K562 (cell line): Measurements from ENCODE around the gene ZPLD1. TPM values are rescaled to one million over a fixed set of nuclear protein-coding genes. Genes with fewer than 3 reads are reported as not detected.

Experiments
- ATAC-seq: fragments of 200-7000 bp; cut with Tn5 transposase; 3 replicates; pipeline ENCODE4 v1.9.1; 2020; ENCODE audit warnings: moderate library complexity
- BruUV-seq: library from RNA; stranded (reverse); fragments of 400-500 nt; replicated peaks from 2 replicates; lab custom pipeline; 2021; lab: Mats Ljungman, UMichigan
- CTCF ChIA-PET: fragments of 300-600 bp; formaldehyde crosslinking; extraction: SDS; loops from one replicate; lab custom pipeline; 2021; ENCODE audit warnings: low intra/inter-chr PET ratio; lab: Yijun Ruan, JAX
- POLR2A ChIA-PET: fragments of 300-600, 350-650 bp; sonication (Branson Sonifier 250); formaldehyde crosslinking; extraction: SDS; loops from one replicate; lab custom pipeline; 2021; ENCODE audit warnings: antibody characterized with exemption, inconsistent platforms; lab: Yijun Ruan, JAX
- DNase-seq, 4 experiments: peaks; one replicate each; pipeline versions ENCODE4 v3.0.0 to v3.0.0-alpha.2; 2011 to 2018; ENCODE audit warnings: low spot score in 3 of 4, mixed read lengths in 3 of 4; ENCODE audit errors: extremely low read depth in 1 of 4
- FAIRE-seq: peaks from 2 replicates; lab custom pipeline; 2011; peaks lifted over from hg19 to GRCh38; lab: Jason Lieb, UNC
- H2AFZ ChIP-seq: 2 replicates; pipeline ENCODE4 v1.6.0; 2011; ENCODE audit warnings: low read depth, low read length, control low read depth, inconsistent platforms
- H3K27ac ChIP-seq: fragments of 200-600 bp; 3 replicates; pipeline ENCODE4 v1.8.0; 2011; ENCODE audit warnings: low read depth, mild to moderate bottlenecking, control low read depth, inconsistent platforms, low read length, moderate library complexity, mixed read lengths; ENCODE audit errors: extremely low read depth
- H3K27me3 ChIP-seq, 2 experiments: fragments of 300-600 bp in 1 of 2; 2 replicates in 1 of 2; 3 replicates in 1 of 2; pipeline versions ENCODE4 v1.6.0 to v1.8.0; 2011; ENCODE audit warnings: inconsistent platforms in 2 of 2, low read length in 2 of 2, mild to moderate bottlenecking in 1 of 2, mixed read lengths in 1 of 2, moderate library complexity in 1 of 2; ENCODE audit not compliant: control insufficient read depth in 2 of 2, insufficient read depth in 2 of 2
- H3K36me3 ChIP-seq: fragments of 300-600 bp; 3 replicates; pipeline ENCODE4 v1.8.0; 2011; ENCODE audit warnings: mild to moderate bottlenecking, low read length, inconsistent platforms; ENCODE audit not compliant: control insufficient read depth, insufficient read depth
- H3K4me1 ChIP-seq, 2 experiments: fragments of 200-600 bp in 1 of 2; replicated peaks in 1 of 2; 2 replicates in 1 of 2; 3 replicates in 1 of 2; pipeline versions ENCODE4 v1.5.1 to v1.8.0; 2011; ENCODE audit warnings: inconsistent platforms in 2 of 2, low read length in 2 of 2, mild to moderate bottlenecking in 1 of 2, mixed read lengths in 1 of 2, moderate library complexity in 1 of 2; ENCODE audit not compliant: control insufficient read depth in 2 of 2, insufficient read depth in 2 of 2
- H3K4me2 ChIP-seq: 2 replicates; pipeline ENCODE4 v1.6.1; 2011; ENCODE audit warnings: low read length, control low read depth, inconsistent platforms, mixed read lengths; ENCODE audit not compliant: insufficient read depth
- H3K4me3 ChIP-seq: fragments of 200-600 bp; sonication (generic), shearing (Covaris generic); 2 replicates; pipeline ENCODE4 v1.5.1; 2016; ENCODE audit warnings: control low read depth, inconsistent platforms
- H3K79me2 ChIP-seq: fragments of 200-600 bp; 3 replicates; pipeline ENCODE4 v1.8.0; 2011; ENCODE audit warnings: low read length, inconsistent platforms; ENCODE audit not compliant: control insufficient read depth, insufficient read depth
- H3K9ac ChIP-seq, 2 experiments: 2 replicates each; pipeline versions ENCODE4 v1.6.0 to v1.6.1; 2011; ENCODE audit warnings: low read depth in 2 of 2, low read length in 2 of 2, control low read depth in 1 of 2, inconsistent platforms in 1 of 2, mild to moderate bottlenecking in 1 of 2, mixed read lengths in 1 of 2; ENCODE audit not compliant: insufficient read depth in 1 of 2
- H3K9me1 ChIP-seq: one replicate; pipeline ENCODE4 v1.6.0; 2011; ENCODE audit warnings: inconsistent platforms, mild to moderate bottlenecking, low read length, moderate library complexity; ENCODE audit not compliant: control insufficient read depth, insufficient read depth
- H3K9me3 ChIP-seq: replicated peaks from 2 replicates; pipeline ENCODE4 v1.5.1; 2011; ENCODE audit warnings: low read depth, low read length, inconsistent platforms; ENCODE audit not compliant: control insufficient read depth, insufficient read depth
- H4K20me1 ChIP-seq: replicated peaks from 2 replicates; pipeline ENCODE4 v1.6.1; 2011; ENCODE audit warnings: low read length, inconsistent platforms, mixed read lengths; ENCODE audit not compliant: control insufficient read depth, insufficient read depth
- ELF4 ChIP-seq: fragments of 450-650 bp; formaldehyde crosslinking; IDR thresholded peaks from 2 replicates; pipeline ENCODE4 v1.4.0; 2022; ENCODE audit warnings: missing genetic modification characterization
- PCBP1 ChIP-seq: fragments of 200-400 bp; formaldehyde crosslinking; IDR thresholded peaks from 2 replicates; pipeline ENCODE4 v1.6.1; 2018; ENCODE audit warnings: mild to moderate bottlenecking, low read depth, low read length; ENCODE audit not compliant: poor library complexity, severe bottlenecking
- POU5F1 ChIP-seq: fragments of 150-350 bp; IDR thresholded peaks from 2 replicates; pipeline ENCODE4 v1.6.1; 2014; ENCODE audit warnings: borderline replicate concordance, low read length, low read depth, mild to moderate bottlenecking; ENCODE audit not compliant: partially characterized antibody
- SMAD3 ChIP-seq: fragments of 450-650 bp; formaldehyde crosslinking; conservative IDR thresholded peaks from 2 replicates; pipeline ENCODE4 v1.4.0; 2020; ENCODE audit warnings: mild to moderate bottlenecking
- SREBF2 ChIP-seq: sonication (generic); formaldehyde crosslinking; IDR thresholded peaks from 2 replicates; pipeline ENCODE4 v1.4.0; 2020; ENCODE audit warnings: mild to moderate bottlenecking, missing genetic modification reagents
- U2AF2 ChIP-seq: fragments of 200-400 bp; formaldehyde crosslinking; optimal IDR thresholded peaks from 2 replicates; pipeline ENCODE3; 2017; ENCODE audit warnings: low read depth, mild to moderate bottlenecking, low read length
- ZNF707 ChIP-seq: fragments of 250-450 bp; sonication (Bioruptor Pico); conservative IDR thresholded peaks from 2 replicates; pipeline ENCODE4 v1.8.0; 2022; ENCODE audit warnings: inconsistent platforms, mild to moderate bottlenecking, moderate library complexity
- WGBS: fragments of 100-300 bp; shearing (Covaris generic); methylation state at CpG from one replicate; pipeline ENCODE4 v1.1.6; 2016; ENCODE audit warnings: low coverage, mixed read lengths; ENCODE audit not compliant: insufficient coverage; ENCODE audit errors: missing lambda C conversion rate; 5-methylcytosine and 5-hydroxymethylcytosine counted together
- in situ Hi-C: fragments of 300-500 bp; cut with MboI; formaldehyde crosslinking; loops from 4 replicates; pipeline ENCODE4 v1.15.0; 2018; ENCODE audit warnings: inconsistent platforms, mixed read lengths
- intact Hi-C: fragments of 100-400 bp; cut with micrococcal nuclease; formaldehyde crosslinking; loops from 2 replicates; pipeline ENCODE4 v1.14.2; 2022
- polyA plus RNA-seq, 8 experiments: library from polyadenylated mRNA; depleted of rRNA in 4 of 8; stranded (reverse) in 5 of 8; unstranded in 3 of 8; fragments of >200 nt; fragmentation: Nextera tagmentation in 2 of 8; fragmentation: Illumina TruSeq in 1 of 8; extraction: Ambion mirVana in 2 of 8; extraction: Trizol in 1 of 8; gene quantifications; 2 replicates each; pipeline versions ENCODE4 v1.2.1 to v1.2.3, GENCODE V29; 2011 to 2014; ENCODE audit warnings: inconsistent platforms in 1 of 8, missing spikeins in 1 of 8
- total RNA-seq, 7 experiments: library from RNA; depleted of rRNA in 6 of 7; stranded (reverse); fragments of >200 nt in 6 of 7; fragmentation: Illumina TruSeq in 2 of 7; extraction: Trizol in 2 of 7; gene quantifications; 2 replicates each; pipeline versions ENCODE4 v1.2.1 to v1.2.3, GENCODE V29; 2011 to 2021; ENCODE audit warnings: low replicate concordance in 1 of 7
- TF ChIP-seq, protein P1 (sequence below), 2 experiments: fragments of 450-650 bp in 1 of 2; sonication (generic) in 1 of 2; formaldehyde crosslinking in 1 of 2; IDR thresholded peaks in 1 of 2; conservative IDR thresholded peaks in 1 of 2; 2 replicates each; pipeline versions ENCODE4 v1.6.1 to v1.8.1; 2016 to 2023; ENCODE audit warnings: mild to moderate bottlenecking in 2 of 2, moderate library complexity in 2 of 2, inconsistent platforms in 1 of 2, missing genetic modification reagents in 1 of 2
- TF ChIP-seq, protein P2 (sequence below), 2 experiments: fragments of 250-450 bp in 1 of 2; fragments of 450-650 bp in 1 of 2; sonication (Bioruptor Pico) in 1 of 2; IDR thresholded peaks; 2 replicates each; pipeline versions ENCODE4 v1.6.1 to v1.8.0; 2016 to 2021; ENCODE audit warnings: mild to moderate bottlenecking in 2 of 2, moderate library complexity in 2 of 2, missing compliant biosample characterization in 1 of 2, missing genetic modification characterization in 1 of 2
- TF ChIP-seq, protein P3 (sequence below): fragments of 450-650 bp; IDR thresholded peaks from 2 replicates; pipeline ENCODE4 v1.6.1; 2016; ENCODE audit warnings: low read depth

The ZPLD1 gene
- total and polyA plus RNA-seq, 9 of the 15 experiments (the other 6 are each of a cell fraction or from before 2014, with no cell fraction given) = 0.03 to 0.10 (median 0.04) TPM; not detected in 6

GRCh38 chr3:102511639-102512038 is 76.8 kb downstream of the ZPLD1 start:
- no peak overlapping the region for H3K4me3 ChIP-seq
- TF ChIP-seq, protein P1, sequence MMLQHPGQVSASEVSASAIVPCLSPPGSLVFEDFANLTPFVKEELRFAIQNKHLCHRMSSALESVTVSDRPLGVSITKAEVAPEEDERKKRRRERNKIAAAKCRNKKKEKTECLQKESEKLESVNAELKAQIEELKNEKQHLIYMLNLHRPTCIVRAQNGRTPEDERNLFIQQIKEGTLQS (IDR thresholded peaks at IDR 0.05) = no peak
- TF ChIP-seq, protein P1 (CRISPR knock-in tag; conservative IDR thresholded peaks at IDR 0.05) = no peak
- TF ChIP-seq SREBF2 (CRISPR knock-in tag) (no peak), U2AF2 (no peak), ELF4 (CRISPR knock-in tag) (no peak), SMAD3 (CRISPR knock-in tag) (no peak), POU5F1 (no peak), PCBP1 (no peak), ZNF707 (CRISPR knock-in tag) (no peak)
- TF ChIP-seq, protein P2, sequence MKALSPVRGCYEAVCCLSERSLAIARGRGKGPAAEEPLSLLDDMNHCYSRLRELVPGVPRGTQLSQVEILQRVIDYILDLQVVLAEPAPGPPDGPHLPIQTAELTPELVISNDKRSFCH (CRISPR knock-in tag; IDR thresholded peaks at IDR 0.05) = no peak
- TF ChIP-seq, protein P2 (tag; IDR thresholded peaks at IDR 0.05) = no peak
- TF ChIP-seq, protein P3, sequence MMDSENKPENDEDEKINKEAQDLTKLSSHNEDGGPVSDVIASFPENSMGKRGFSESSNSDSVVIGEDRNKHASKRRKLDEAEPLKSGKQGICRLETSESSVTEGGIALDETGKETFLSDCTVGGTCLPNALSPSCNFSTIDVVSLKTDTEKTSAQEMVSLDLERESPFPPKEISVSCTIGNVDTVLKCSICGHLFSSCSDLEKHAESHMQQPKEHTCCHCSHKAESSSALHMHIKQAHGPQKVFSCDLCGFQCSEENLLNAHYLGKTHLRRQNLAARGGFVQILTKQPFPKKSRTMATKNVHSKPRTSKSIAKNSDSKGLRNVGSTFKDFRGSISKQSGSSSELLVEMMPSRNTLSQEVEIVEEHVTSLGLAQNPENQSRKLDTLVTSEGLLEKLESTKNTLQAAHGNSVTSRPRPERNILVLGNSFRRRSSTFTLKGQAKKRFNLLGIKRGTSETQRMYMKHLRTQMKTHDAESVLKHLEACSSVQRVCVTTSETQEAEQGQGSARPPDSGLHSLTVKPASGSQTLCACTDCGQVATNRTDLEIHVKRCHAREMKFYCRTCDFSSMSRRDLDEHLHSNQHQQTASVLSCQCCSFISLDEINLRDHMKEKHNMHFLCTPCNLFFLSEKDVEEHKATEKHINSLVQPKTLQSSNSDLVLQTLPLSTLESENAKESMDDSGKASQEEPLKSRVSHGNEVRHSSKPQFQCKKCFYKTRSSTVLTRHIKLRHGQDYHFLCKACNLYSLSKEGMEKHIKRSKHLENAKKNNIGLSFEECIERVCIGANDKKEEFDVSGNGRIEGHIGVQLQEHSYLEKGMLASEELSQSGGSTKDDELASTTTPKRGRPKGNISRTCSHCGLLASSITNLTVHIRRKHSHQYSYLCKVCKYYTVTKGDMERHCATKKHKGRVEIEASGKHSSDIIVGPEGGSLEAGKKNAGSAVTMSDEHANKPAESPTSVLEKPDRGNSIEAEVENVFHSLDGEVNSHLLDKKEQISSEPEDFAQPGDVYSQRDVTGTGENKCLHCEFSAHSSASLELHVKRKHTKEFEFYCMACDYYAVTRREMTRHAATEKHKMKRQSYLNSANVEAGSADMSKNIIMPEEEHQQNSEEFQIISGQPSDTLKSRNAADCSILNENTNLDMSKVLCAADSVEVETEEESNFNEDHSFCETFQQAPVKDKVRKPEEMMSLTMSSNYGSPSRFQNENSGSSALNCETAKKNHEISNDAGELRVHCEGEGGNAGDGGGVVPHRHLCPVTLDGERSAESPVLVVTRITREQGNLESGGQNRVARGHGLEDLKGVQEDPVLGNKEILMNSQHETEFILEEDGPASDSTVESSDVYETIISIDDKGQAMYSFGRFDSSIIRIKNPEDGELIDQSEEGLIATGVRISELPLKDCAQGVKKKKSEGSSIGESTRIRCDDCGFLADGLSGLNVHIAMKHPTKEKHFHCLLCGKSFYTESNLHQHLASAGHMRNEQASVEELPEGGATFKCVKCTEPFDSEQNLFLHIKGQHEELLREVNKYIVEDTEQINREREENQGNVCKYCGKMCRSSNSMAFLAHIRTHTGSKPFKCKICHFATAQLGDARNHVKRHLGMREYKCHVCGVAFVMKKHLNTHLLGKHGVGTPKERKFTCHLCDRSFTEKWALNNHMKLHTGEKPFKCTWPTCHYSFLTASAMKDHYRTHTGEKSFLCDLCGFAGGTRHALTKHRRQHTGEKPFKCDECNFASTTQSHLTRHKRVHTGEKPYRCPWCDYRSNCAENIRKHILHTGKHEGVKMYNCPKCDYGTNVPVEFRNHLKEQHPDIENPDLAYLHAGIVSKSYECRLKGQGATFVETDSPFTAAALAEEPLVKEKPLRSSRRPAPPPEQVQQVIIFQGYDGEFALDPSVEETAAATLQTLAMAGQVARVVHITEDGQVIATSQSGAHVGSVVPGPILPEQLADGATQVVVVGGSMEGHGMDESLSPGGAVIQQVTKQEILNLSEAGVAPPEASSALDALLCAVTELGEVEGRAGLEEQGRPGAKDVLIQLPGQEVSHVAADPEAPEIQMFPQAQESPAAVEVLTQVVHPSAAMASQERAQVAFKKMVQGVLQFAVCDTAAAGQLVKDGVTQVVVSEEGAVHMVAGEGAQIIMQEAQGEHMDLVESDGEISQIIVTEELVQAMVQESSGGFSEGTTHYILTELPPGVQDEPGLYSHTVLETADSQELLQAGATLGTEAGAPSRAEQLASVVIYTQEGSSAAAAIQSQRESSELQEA = no peak
- no peaks in the 10 kb centered on the region for H3K79me2 ChIP-seq
- H3K36me3 ChIP-seq = no peaks in the 10 kb centered on the region
- no peak overlapping the region for H3K4me2 ChIP-seq
- no peak for FAIRE-seq
- intact Hi-C loops = no loop called here
- H4K20me1 ChIP-seq = no peaks in the 10 kb centered on the region
- H2AFZ ChIP-seq = no peak overlapping the region
- POLR2A ChIA-PET = interaction anchor here (0.7 kb wide), 1 partner anchor 27 kb away, joined by 3 read pairs; no protein-coding TSS in a partner anchor
- no peaks in the 10 kb centered on the region for H3K9me1 ChIP-seq
- no peak for ATAC-seq
- 0% methylated on average over 4 of the region's 4 CpGs for WGBS
- DNase-seq = no peak
- no peak overlapping the region for H3K27ac ChIP-seq
- BruUV-seq = no TSS peak
- H3K9me3 ChIP-seq = no peaks in the 10 kb centered on the region
- no peaks in the 10 kb centered on the region for H3K27me3 ChIP-seq
- in situ Hi-C loops = no loop called here
- no peaks in the 10 kb centered on the region for H3K4me1 ChIP-seq
- CTCF ChIA-PET = no interaction called here
- H3K9ac ChIP-seq = no peak overlapping the region
